Omental fat pad (tissue), 4 donors: ENCODE data around the gene WRAP73. TPM values are rescaled to one million over a fixed set of nuclear protein-coding genes. Genes with fewer than 3 reads are reported as not detected.
A peak's percentile ranks its signal among the peaks of the same experiment; 100 is the strongest.

Experiments
- ATAC-seq: fragments of 150-250 bp; one replicate; pipeline ENCODE4 v1.9.1; 2016; ENCODE audit warnings: mild to moderate bottlenecking, moderate library complexity; ENCODE audit not compliant: low FRiP score
- DNase-seq: peaks from one replicate; pipeline ENCODE4 v3.0.0-alpha.2; 2019; ENCODE audit warnings: low spot score
- CTCF ChIP-seq, 3 donors: fragments of 450-650 bp; IDR thresholded peaks; one replicate each; pipeline ENCODE4 v1.5.1; 2016 to 2017; ENCODE audit warnings: antibody characterized with exemption in 3 of 3, mild to moderate bottlenecking in 3 of 3, moderate library complexity in 2 of 3
- total RNA-seq, 4 donors: library from RNA; depleted of rRNA; stranded (reverse); fragments of >200 nt; gene quantifications; one replicate each; pipeline ENCODE4 v1.1.0, GENCODE V29; 2016

The WRAP73 gene
- total RNA-seq, 4 donors from 2014 or later = 10.4 to 31.2 (median 15.5) TPM

GRCh38 chr1:3681898-3682806, 32.2 kb upstream of the WRAP73 start:
- DNase-seq = no peak
- ATAC-seq = no peak

GRCh38 chr1:3681231-3681897, 31.5 kb upstream of the WRAP73 start:
- ATAC-seq (no peak), DNase-seq (no peak)
- no peak for TF ChIP-seq CTCF (IDR thresholded peaks at IDR 0.05)

More at GRCh38 chr1:3681898-3682806, 32.2 kb upstream of the WRAP73 start:
- no peak for TF ChIP-seq CTCF (IDR thresholded peaks at IDR 0.05)

GRCh38 chr1:3680488-3681230, 30.8 kb upstream of the WRAP73 start:
- no peak for ATAC-seq

GRCh38 chr1:3679799-3680453, 30.0 kb upstream of the WRAP73 start:
- DNase-seq (no peak), ATAC-seq (no peak)
- TF ChIP-seq CTCF (IDR thresholded peaks at IDR 0.05) = no peak

More at GRCh38 chr1:3680488-3681230, 30.8 kb upstream of the WRAP73 start:
- no peak for TF ChIP-seq CTCF (IDR thresholded peaks at IDR 0.05)
- DNase-seq = no peak

GRCh38 chr1:3679098-3679555, 29.2 kb upstream of the WRAP73 start:
- ATAC-seq (no peak), DNase-seq (no peak)
- no peak for TF ChIP-seq CTCF (IDR thresholded peaks at IDR 0.05)

GRCh38 chr1:3678361-3679097, 28.6 kb upstream of the WRAP73 start:
- peak; percentile 19 for ATAC-seq
- TF ChIP-seq CTCF (IDR thresholded peaks at IDR 0.05) = no peak
- DNase-seq = no peak
